A375 (cell line): ENCODE data around the gene VTN. TPM values are rescaled to one million over a fixed set of nuclear protein-coding genes. Genes with fewer than 3 reads are reported as not detected.

ENCODE experiments used
- total RNA-seq: library from RNA; depleted of rRNA; stranded (reverse); fragments of >200 nt; shearing (Covaris generic); gene quantifications from 2 replicates; pipeline ENCODE4 v1.2.3, GENCODE V29; 2014; rRNA removed

Gene VTN, protein sequence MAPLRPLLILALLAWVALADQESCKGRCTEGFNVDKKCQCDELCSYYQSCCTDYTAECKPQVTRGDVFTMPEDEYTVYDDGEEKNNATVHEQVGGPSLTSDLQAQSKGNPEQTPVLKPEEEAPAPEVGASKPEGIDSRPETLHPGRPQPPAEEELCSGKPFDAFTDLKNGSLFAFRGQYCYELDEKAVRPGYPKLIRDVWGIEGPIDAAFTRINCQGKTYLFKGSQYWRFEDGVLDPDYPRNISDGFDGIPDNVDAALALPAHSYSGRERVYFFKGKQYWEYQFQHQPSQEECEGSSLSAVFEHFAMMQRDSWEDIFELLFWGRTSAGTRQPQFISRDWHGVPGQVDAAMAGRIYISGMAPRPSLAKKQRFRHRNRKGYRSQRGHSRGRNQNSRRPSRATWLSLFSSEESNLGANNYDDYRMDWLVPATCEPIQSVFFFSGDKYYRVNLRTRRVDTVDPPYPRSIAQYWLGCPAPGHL
- total RNA-seq: 0.05 TPM in 1 of 2 replicates, not detected in the other

DNA sequence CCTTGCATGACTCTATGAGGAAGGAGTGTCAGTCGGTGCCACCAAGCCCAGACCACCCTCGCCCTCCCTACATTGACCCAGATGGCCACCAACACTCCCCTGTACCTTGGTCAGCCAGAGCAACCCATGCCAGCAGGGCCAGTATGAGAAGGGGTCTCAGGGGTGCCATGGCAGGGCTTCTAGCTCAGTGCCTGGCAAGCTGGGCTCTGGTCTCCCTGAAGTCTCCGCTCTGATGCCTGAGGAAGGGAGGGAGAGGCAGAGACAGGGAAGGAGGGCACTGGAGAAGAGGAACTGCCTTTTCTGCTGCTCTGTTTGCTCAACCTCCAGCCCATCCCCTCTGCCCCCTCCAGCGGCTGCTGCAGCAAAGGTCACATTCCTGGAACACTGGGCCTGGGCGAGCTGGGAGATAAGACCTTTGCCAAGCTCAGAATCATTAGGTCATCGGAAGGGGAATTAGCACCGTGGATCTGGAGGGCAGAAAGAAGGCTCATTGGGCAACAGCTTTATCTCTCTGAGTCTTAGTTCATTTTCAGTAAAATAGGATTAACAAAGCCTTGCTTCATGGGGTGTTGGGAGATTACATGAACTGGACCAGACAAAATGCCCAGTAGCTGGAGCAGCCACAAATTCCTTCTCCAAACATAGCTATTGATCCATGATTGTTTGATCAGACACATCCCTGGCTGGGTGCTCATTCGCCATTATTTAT lies at the start of gene VTN:
Gene VTN, minus strand, starts transcription at position 273 of the 709 bp plus-strand sequence. Its CDS starts 104 bp downstream, at position 169.

DNA sequence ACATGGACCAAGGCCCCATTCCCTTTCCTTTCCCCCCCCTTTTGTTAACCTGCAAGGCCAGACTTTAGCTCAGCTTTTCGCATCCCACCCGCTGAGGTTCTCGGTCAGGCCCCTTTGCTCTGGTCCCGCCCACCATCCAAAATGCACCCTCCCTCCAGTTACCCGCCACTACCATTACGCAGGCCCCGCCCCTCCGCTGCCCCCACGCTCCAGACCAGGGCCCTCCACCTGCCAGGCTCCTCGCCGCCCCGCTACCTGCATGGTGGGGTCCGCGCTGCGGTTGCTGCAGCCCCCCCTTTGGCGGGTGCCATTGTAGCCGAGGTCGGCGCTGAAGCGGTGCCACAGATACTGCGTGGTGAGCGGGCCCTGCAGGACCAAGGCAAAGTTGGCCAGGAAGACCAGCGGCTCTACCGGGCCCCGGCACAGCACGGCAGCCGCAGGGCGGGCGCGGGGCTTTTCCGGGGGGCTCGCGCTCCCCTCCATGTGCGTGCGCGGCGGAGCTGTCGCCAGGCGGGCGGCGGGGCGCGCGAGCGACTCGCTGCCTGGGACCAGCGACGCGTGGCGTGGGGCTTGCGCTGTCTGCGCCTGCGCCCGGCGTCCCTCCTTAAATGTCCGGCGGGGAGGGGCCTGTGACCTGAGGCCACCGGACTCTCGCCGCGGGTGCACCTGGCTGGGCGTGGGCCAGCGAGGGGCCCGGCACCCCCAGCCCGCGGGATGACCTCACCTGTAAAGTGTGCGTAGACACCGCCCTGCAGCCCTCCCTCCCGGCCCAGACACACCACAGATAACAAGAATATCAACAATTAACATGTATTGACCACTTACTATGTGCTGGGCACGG lies 35.7 kb upstream of the VTN start, which contains the start of gene SLC46A1:
Gene SLC46A1, minus strand, starts transcription at position 581 of the 841 bp plus-strand sequence. Its CDS starts 98 bp downstream, at position 483.

DNA sequence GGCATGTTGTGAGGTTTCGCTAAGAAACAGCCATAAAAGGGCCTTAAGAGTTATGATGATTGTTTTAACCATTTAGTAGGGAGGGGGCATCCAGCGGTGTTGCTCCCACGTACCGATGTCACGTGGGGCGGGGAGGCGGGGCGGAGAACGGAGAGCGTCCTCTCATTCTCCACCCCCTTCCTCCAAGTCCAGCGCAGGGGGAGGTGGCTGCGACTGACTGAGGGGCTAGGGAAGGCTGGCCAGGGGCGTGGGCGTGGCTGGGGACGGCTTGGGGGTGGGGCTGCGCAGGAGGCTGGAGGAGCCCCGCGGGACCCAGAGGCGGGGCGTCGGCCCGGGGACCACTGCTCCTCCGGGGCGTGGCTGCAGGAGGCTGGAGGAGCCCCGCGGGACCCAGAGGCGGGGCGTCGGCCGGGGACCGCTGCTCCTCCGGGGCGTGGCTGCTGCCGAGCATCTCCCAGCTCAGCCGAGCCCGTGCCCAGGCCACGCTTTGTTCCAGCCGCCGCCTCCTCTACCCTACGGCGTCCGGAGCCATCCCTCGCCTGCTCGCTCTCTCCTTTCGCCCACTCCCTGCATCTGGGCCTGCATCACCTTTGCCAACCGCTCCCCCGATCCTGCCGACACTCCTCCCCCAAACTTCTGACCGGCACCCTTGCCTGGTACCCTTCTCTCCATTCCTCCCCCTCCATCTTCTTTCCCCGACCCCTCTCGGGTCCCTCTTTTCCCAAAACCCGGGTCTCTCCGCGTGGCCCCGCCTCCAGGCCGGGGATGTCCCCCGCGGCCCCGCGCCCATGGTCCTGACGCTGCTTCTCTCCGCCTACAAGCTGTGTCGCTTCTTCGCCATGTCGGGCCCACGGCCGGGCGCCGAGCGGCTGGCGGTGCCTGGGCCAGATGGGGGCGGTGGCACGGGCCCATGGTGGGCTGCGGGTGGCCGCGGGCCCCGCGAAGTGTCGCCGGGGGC lies 1.4 kb upstream of the VTN start, which contains the start of gene SARM1:
Gene SARM1, plus strand, starts transcription at position 450 of the 958 bp plus-strand sequence. Its CDS starts 339 bp downstream, at position 789.

DNA sequence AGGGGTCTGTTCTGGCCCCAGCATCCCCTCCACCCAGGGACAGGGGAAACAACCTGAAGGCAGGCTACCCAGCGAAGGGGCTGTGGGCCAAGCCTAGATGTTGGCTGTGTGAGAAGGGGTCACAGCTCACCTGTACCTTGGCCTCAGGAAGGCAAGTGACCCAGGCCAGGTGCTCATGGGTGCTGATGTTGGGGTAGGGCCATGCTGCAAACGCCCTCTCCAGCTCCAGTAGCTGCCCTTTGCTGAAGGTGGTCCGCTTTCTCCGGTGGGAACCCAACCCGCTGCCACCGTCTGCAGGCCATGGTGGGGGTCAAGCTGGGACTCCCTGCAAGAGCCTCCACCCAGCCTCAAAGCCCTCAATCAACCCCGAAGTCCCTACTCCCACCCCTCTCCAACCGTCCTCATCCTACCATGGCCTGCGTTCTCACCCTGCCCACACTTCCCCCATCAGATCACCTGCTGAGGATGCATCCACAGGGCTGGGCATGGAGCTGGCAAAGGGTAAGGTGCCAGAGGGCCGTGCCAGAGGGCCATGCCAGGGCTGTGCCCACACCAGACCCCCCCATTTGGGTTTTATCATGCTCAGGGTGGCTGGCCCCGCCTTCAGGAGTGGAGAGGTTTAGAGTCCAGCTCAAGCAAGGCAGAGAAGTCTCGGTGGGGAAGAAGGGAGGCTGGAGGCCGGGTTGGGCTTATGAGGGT lies 5.3 kb downstream of the VTN start, which contains the start of gene SEBOX:
Gene SEBOX, minus strand, starts transcription at position 535 of the 699 bp plus-strand sequence. Its CDS starts 48 bp downstream, at position 487.

DNA sequence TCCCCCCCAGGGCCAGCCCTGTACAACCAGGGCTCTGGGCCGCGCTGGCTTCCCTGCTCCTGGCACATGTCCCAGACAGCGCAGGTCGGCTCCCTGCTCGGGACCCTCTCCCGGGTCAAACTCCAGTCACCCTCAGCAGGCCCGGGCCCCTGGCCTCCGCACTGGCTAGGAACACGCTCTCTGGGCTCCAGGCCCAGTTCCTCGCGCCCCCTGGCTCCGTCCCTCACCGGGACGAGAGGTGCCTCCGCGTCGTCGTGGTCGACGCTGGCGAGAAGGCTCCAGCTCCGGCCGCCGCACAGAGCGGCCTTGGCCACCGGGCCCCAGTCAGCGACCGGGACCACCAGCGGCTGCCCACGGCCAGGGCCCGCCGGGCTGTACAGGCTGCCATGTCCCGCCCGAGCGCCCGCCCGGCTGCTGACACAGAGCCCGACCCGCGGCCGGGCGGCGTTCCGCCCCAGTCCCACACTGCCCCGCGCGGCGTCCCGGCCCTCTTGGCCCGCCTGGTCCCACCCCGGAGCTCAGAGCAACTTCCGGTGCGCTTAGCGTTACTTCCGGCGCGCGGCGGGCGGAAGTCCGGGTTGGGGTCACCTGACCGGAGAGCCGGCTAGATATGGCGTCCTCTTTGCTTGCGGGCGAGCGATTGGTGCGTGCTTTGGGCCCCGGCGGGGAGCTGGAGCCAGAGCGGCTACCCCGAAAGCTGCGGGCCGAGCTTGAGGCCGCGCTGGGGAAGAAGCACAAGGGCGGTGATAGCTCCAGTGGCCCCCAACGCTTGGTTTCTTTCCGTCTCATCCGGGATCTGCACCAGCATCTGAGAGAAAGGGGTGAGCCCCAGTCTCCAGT lies 12.8 kb downstream of the VTN start, which contains the start of gene POLDIP2:
Gene POLDIP2, minus strand, starts transcription at position 467 of the 840 bp plus-strand sequence. Its CDS starts 79 bp downstream, at position 388.

DNA sequence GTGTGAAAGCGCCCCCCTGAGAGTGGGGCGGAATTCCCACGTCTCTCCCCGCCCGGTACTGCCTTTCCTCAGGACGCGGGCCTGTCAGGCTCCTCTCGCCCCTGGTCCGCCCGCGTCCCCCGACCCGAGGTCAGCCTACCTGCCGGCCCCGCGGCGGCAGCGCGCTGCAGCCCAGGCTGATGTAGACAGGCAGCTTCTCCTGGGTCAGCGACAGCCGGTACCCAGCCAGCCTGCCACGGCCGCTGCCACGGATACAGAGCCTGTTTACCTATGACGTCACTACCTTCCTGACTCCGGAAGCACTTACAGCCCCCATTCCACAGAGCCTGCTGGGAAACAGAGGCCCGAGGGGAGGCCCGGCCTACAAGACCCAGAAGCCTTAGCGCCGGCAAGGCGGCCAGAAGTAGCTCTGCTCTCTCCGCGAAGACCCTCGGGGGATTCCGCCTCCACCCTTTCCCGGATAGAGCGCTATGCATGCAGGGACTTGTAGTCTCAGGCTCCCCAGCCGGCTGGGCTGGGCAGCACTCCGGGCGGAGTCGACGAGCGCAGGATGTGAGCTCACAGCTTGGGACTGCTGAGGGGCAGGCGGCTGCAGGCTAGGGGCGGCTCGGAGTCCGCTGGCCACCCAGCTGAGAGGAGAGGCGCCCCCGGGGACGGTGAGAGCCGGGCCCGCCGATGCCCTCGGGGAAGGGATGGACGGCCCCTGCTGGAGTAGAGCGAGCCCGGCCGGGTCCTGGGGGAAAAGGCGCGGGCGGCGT lies 34.7 kb downstream of the VTN start, which contains the start of the genes IFT20 and TNFAIP1:
Gene IFT20, minus strand, starts transcription at position 272 of the 758 bp plus-strand sequence. CDS start 3,487 bp downstream, outside the sequence.
Gene TNFAIP1, plus strand, starts transcription at position 561 of the 758 bp plus-strand sequence. CDS start 3,761 bp downstream, outside the sequence.

DNA sequence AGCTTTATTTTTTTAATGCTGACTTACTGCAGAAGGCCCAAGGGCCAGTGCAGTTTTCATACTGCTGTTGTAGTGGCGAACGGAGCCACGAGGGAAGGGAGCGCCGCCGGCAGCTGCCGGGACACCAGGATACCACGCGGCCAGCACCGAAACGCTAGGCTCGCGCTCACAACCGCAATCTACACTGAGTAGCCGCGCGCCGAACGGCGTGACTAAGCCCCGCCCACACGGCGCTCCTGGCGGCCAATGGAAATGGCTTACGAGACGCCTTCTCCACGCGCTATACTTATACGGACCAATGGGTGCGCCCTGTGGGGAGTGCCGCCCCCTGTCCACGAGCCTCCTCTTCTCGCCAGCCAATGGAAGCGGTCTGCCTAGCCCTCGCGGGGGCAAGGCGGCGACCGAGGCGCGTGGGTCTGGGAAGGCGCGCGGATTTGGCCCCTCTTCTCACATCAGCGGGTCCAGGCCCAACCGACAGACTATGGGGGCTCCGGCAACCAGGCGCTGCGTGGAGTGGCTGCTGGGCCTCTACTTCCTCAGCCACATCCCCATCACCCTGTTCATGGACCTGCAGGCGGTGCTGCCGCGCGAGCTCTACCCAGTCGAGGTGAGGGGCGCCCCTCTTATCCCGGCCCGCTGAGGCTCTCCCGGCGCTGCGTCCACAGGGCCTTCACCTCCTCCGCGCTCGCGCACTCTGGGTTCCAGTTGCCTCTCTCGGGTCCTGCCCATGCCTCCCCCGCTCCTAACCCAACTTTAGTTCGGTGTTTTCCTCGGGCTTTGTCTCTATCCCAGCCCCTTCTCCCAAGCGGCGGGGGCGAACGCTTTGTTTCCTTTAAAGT lies 51.1 kb downstream of the VTN start, which contains the start of gene TMEM97:
Gene TMEM97, plus strand, starts transcription at position 442 of the 839 bp plus-strand sequence. Its CDS starts 40 bp downstream, at position 482.

Other genes starting within 250 kb of the VTN start
- 27.4 and 33.0 TPM in 2 replicates for gene TMEM97, start 51.1 kb downstream of the VTN start, total RNA-seq
- gene IFT20, start 34.8 kb downstream of the VTN start, total RNA-seq: 48.9 and 57.9 TPM in 2 replicates
- gene TNFAIP1, start 34.5 kb downstream of the VTN start, total RNA-seq: 55.1 and 57.3 TPM in 2 replicates
- 156 and 173 TPM in 2 replicates for gene POLDIP2, start 12.8 kb downstream of the VTN start, total RNA-seq
- gene SEBOX, start 5.1 kb downstream of the VTN start, total RNA-seq: not detected in 2 replicates
- gene SARM1, start 1.4 kb upstream of the VTN start, total RNA-seq: 10.8 and 13.0 TPM in 2 replicates
- 6.2 and 9.2 TPM in 2 replicates for gene SLC46A1, start 35.9 kb upstream of the VTN start, total RNA-seq
- not detected in 2 replicates for gene SLC13A2, start 103.3 kb upstream of the VTN start, total RNA-seq
- 0.11 TPM in 1 of 2 replicates, not detected in the other for gene FOXN1, start 136.0 kb upstream of the VTN start, total RNA-seq
- gene UNC119, start 182.3 kb upstream of the VTN start, total RNA-seq: 41.9 and 42.8 TPM in 2 replicates
- 64.5 and 79.7 TPM in 2 replicates for gene PIGS, start 201.2 kb upstream of the VTN start, total RNA-seq
- gene ALDOC, start 206.6 kb upstream of the VTN start, total RNA-seq: 116 and 133 TPM in 2 replicates
- gene SPAG5, start 228.7 kb upstream of the VTN start, total RNA-seq: 97.4 and 108 TPM in 2 replicates
- 6.3 and 7.8 TPM in 2 replicates for gene RSKR, start 243.9 kb upstream of the VTN start, total RNA-seq